H1 (cell line): ENCODE results near the gene TSGA10IP. TPM values are rescaled to one million over a fixed set of nuclear protein-coding genes. Genes with fewer than 3 reads are reported as not detected.

Experiments used
- PHF8 ChIP-seq: fragments of 200-600 bp; sonication (generic); conservative IDR thresholded peaks from 2 replicates; pipeline ENCODE4 v1.7.1; 2012; ENCODE audit warnings: low read depth, mild to moderate bottlenecking, inconsistent platforms, low read length, moderate library complexity
- POLR2A ChIP-seq, 2 experiments: IDR thresholded peaks; 1 replicate in 1 of 2; 2 replicates in 1 of 2; pipeline ENCODE4 v1.6.1; 2011; ENCODE audit warnings: low read depth in 2 of 2, low read length in 2 of 2, mild to moderate bottlenecking in 2 of 2; ENCODE audit errors: control extremely low read depth in 1 of 2
- SAP30 ChIP-seq: fragments of 300-600 bp; sonication (generic); IDR thresholded peaks from 2 replicates; pipeline ENCODE4 v1.7.1; 2012; ENCODE audit warnings: low read length, moderate library complexity, mild to moderate bottlenecking, inconsistent platforms; ENCODE audit not compliant: insufficient read depth, insufficient replicate concordance
- TAF7 ChIP-seq: optimal IDR thresholded peaks from 2 replicates; pipeline ENCODE3; 2011; ENCODE audit warnings: low read depth, mild to moderate bottlenecking, inconsistent platforms, low read length, moderate library complexity, borderline replicate concordance
- TEAD4 ChIP-seq: IDR thresholded peaks from 2 replicates; pipeline ENCODE4 v1.6.1; 2012; ENCODE audit warnings: low read depth, low read length, inconsistent platforms, mixed read lengths
- polyA plus RNA-seq, 7 experiments: library from polyadenylated mRNA; depleted of rRNA in 3 of 7; stranded (reverse) in 5 of 7; unstranded in 2 of 7; fragments of >200 nt in 5 of 7; fragments of 200-250 nt in 2 of 7; gene quantifications; 1 replicate in 5 of 7; 2 replicates in 1 of 7; 4 replicates in 1 of 7; pipeline versions ENCODE4 v1.2.1 to v1.2.3, GENCODE V29; 2011 to 2013; ENCODE audit warnings: missing spikeins in 2 of 7, mixed read lengths in 2 of 7
- total RNA-seq: library from RNA; stranded (reverse); fragmentation: NEBNext Ultra II Directional; extraction: Animal tissue kit (Norgen Biotek cat#: 25700); gene quantifications from 2 replicates; pipeline ENCODE4 v1.2.1, GENCODE V29; 2021

TSGA10IP gene
- total and polyA plus RNA-seq, 2 of the 8 experiments (the other 6 are each of a cell fraction or from before 2014, with no cell fraction given), result 1.9 to 6.0 TPM

GRCh38 chr11:65945430-65945911 lies at the start of gene TSGA10IP (continued):
- no peak for TF ChIP-seq TAF7
- TF ChIP-seq PHF8, result no peak
- peak; percentile 45; the same call in 1 of the 2 replicates for TF ChIP-seq TEAD4
- TF ChIP-seq POLR2A (IDR thresholded peaks at IDR 0.05; ENCODE audit: control extremely low read depth in 1 of 2, low read depth in 2 of 2, low read length in 2 of 2), result peak; percentile 28 to 59; a peak in 2 of 3 replicates
- no peak for TF ChIP-seq SAP30
